Esophagus (tissue), 2 donors: ENCODE measurements around the gene SETD2. TPM values are rescaled to one million over a fixed set of nuclear protein-coding genes. Genes with fewer than 3 reads are reported as not detected.
"Not testable (repeated sequence)": the region's sequence is repeated elsewhere in the genome, so short reads cannot be mapped to it uniquely, and the experiment has no call there.

Source experiments
- H3K27ac ChIP-seq, 2 donors: one replicate each; pipeline ENCODE4 v1.5.1; 2013; ENCODE audit warnings: low read depth in 2 of 2, mild to moderate bottlenecking in 2 of 2, inconsistent platforms in 1 of 2, low read length in 1 of 2, moderate library complexity in 1 of 2
- H3K27me3 ChIP-seq, 2 donors: one replicate each; pipeline ENCODE4 v1.6.1; 2013; ENCODE audit warnings: low read length in 2 of 2, control low read depth in 1 of 2, mild to moderate bottlenecking in 1 of 2; ENCODE audit not compliant: insufficient read depth in 2 of 2, control insufficient read depth in 1 of 2
- H3K36me3 ChIP-seq, 2 donors: one replicate each; pipeline ENCODE4 v1.6.1; 2013; ENCODE audit warnings: low read length in 1 of 2; ENCODE audit not compliant: control insufficient read depth in 2 of 2, insufficient read depth in 2 of 2
- H3K4me1 ChIP-seq, 2 donors: one replicate each; pipeline ENCODE4 v1.6.1; 2013; ENCODE audit warnings: low read length in 1 of 2; ENCODE audit not compliant: control insufficient read depth in 2 of 2, insufficient read depth in 2 of 2
- H3K4me3 ChIP-seq, 2 donors: one replicate each; pipeline ENCODE4 v1.5.1; 2013; ENCODE audit warnings: low read length in 2 of 2, mild to moderate bottlenecking in 2 of 2, low read depth in 1 of 2, moderate library complexity in 1 of 2
- H3K9me3 ChIP-seq, 2 donors: one replicate each; pipeline ENCODE4 v1.6.1; 2013; ENCODE audit warnings: mild to moderate bottlenecking in 2 of 2, low read depth in 1 of 2, low read length in 1 of 2, moderate library complexity in 1 of 2; ENCODE audit not compliant: control insufficient read depth in 2 of 2, insufficient read depth in 1 of 2
- WGBS, 2 donors: extraction: QIAGEN DNeasy Blood & Tissue Kit; methylation state at CpG; one replicate each; pipeline ENCODE4 v1.1.7; 2013; 5-methylcytosine and 5-hydroxymethylcytosine counted together
- polyA plus RNA-seq, 2 donors: library from polyadenylated mRNA; stranded (reverse); fragments of 200-250 nt; gene quantifications; one replicate each; pipeline ENCODE4 v1.2.3, GENCODE V29; 2013
- donor health status: healthy with polysubstance abuse.
- donor health status: Bipolar disorder and iron deficiency.

SETD2 gene
- polyA plus RNA-seq, 2 donors = 9.0 to 11.7 TPM

DNA sequence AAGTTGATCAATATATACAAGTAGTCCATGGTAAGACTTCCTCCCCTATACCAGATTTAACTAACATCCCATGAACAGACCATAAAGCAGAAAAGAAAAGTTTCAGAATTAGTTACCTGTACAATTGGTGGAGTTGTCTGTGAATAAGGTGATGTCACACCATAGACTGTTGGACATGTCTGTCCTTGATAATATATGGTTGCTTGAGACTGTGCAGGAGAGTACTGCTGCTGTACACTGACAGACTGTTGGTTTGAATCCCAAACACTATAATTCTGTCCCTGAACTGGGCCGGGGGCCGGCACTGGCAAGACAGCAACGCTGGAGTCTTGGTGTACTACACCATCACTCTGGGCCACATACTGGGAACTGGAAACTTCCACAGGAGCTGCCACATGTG, 107.2 kb downstream of the SETD2 start:
- WGBS, 2 donors = 95 to 96% methylated on average over 3 of the region's 3 CpGs
- H3K27me3 ChIP-seq = no peaks in the 10 kb centered on the region
- H3K36me3 ChIP-seq = peaks cover 2 to 4% of the 10 kb centered on the region in 2 donors
- no peak overlapping the region for H3K27ac ChIP-seq
- H3K4me1 ChIP-seq = no peaks in the 10 kb centered on the region
- no peak overlapping the region for H3K4me3 ChIP-seq
- no peaks in the 10 kb centered on the region for H3K9me3 ChIP-seq

DNA sequence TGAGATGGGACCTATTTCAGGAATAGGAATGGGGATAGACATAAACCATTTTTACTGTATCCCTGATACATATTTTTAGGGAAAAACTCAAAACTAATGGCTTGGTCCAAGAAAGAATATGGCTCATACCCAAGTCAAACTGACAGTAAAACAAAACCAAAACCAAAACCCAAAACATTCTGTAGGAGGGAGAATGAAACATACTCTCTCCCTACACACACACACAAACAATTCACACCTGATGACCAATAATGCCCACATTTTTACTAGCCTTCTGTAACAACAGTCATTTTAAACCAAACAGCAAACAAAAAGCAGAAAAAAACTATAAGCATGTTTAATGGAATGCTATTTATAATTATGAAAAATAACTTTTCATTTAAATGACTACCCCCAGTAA, 109.5 kb downstream of the SETD2 start:
- H3K4me3 ChIP-seq = no peak overlapping the region
- H3K9me3 ChIP-seq = no peaks in the 10 kb centered on the region
- H3K27me3 ChIP-seq = no peaks in the 10 kb centered on the region
- no peak overlapping the region for H3K27ac ChIP-seq
- peaks cover 2 to 4% of the 10 kb centered on the region in 2 donors for H3K36me3 ChIP-seq
- no peaks in the 10 kb centered on the region for H3K4me1 ChIP-seq

DNA sequence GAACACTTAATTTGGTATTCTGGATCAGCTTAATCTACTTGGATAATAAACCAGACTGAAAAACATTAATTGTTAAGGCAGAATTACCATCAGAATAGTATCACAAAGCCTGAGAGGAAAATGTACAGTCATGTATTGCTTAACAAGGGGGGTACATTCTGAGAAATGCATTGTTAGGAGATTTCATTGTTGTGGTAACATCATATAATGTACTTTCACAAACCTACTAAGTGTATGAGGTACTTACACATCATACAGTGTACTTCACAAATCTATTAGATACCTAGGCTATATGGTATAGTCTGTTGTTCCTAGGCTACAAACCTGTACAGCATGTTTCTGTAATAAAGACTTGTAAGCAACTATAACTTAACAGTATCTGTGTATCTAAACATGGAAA, 116.2 kb downstream of the SETD2 start:
- Histone ChIP-seq H3K36me3 (no peaks in the 10 kb centered on the region), H3K27ac (no peak overlapping the region), H3K4me3 (no peak overlapping the region), H3K4me1 (no peaks in the 10 kb centered on the region), H3K27me3 (no peaks in the 10 kb centered on the region), H3K9me3 (no peaks in the 10 kb centered on the region)

DNA sequence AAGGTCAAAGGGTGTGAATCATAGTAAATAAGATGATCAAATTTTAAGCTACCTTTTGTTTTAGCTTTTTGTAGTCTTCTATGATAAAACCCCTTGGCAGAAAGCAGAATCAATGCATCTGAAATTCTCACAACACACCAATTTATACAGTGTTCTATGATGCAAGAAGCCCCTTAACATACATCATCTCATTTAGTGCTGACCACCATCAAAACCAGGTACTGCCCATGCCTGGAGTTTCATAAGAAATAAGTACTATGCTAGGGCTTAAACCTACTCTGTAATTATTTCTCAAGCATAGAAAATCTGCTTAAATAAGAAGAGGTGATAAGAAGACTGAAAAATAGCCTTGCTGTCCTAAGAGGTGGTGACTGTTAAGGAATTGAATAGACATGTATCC, 116.8 kb downstream of the SETD2 start:
- Histone ChIP-seq H3K9me3 (no peaks in the 10 kb centered on the region), H3K27me3 (no peaks in the 10 kb centered on the region), H3K36me3 (peaks cover under 1 to 4% of the 10 kb centered on the region in 2 donors), H3K4me1 (no peaks in the 10 kb centered on the region), H3K4me3 (no peak overlapping the region), H3K27ac (no peak overlapping the region)

DNA sequence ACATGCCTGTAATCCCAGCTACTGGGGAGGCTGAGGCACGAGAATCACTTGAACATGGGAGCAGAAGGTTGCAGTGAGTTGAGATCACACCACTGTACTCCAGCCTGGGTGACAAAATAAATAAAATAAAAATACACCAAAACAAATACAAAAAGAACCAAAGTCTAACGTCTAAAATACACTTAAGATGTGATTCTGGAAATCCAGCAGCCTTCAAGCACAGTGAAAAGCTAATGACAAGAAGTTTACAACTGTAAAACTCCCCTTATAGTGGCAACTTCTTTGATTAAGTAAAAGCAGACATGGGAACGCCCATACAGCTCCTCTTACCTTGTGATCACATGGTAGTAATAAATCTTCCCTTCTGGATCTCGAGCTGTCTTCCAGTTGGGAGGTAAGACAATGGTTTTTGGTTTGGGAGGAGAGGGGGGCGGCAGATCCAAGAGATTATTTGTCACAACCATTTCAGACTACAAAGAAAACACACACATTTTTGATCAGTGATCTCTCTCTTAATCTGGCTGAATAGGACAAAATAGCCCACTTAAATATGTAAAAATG, 121.6 kb downstream of the SETD2 start:
- WGBS, 2 donors = 78 to 80% methylated on average over 5 of the region's 5 CpGs
- H3K4me1 ChIP-seq = no peaks in the 10 kb centered on the region
- H3K27me3 ChIP-seq = no peaks in the 10 kb centered on the region
- no peak overlapping the region for H3K4me3 ChIP-seq
- peaks cover 9 to 10% of the 10 kb centered on the region in 2 donors for H3K36me3 ChIP-seq
- no peak overlapping the region for H3K27ac ChIP-seq
- no peaks in the 10 kb centered on the region for H3K9me3 ChIP-seq

DNA sequence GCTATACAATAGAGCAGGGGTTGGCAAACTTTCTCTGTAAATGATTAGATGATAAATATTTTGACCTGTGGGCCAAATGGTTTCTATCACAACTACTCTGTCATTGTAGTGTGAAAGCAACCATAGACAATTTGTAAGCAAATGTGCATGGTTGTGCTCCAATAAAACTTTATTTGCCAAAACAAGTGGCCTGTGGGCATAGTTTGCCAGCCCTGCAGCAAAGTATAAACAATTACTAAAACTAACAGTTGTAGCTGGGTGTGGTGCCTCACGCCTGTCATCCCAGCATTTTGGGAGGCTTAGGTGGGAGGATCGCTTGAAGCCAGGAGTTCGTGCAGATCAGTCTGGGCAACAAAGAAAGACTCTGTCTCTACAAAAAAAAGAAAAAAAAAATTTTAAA, 122.8 kb downstream of the SETD2 start:
- no peaks in the 10 kb centered on the region for H3K9me3 ChIP-seq
- 92 to 96% methylated on average over 3 of the region's 3 CpGs for WGBS, 2 donors
- no peaks in the 10 kb centered on the region for H3K4me1 ChIP-seq
- H3K36me3 ChIP-seq = peaks cover 9 to 14% of the 10 kb centered on the region in 2 donors
- no peak overlapping the region for H3K4me3 ChIP-seq
- H3K27ac ChIP-seq = no peak overlapping the region
- H3K27me3 ChIP-seq = no peaks in the 10 kb centered on the region

DNA sequence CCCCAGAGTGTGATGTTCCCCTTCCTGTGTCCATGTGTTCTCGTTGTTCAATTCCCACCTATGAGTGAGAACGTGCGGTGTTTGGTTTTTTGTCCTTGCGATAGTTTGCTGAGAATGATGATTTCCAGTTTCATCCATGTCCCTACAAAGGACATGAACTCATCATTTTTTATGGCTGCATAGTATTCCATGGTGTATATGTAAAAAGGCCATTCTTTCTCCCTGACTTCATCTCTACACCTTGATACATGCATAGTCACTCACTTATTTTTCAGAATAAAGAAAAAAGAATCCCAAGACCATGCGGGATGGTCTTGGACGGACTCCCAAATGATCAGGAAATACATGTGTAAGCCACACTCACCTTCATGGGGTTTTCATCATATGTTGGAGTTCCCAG, 126.6 kb downstream of the SETD2 start:
- not testable (repeated sequence) for H3K27ac ChIP-seq, H3K4me1 ChIP-seq, H3K4me3 ChIP-seq, H3K9me3 ChIP-seq, H3K27me3 ChIP-seq
- H3K36me3 ChIP-seq = peaks cover 12 to 17% of the 10 kb centered on the region in 2 donors
- 46 to 77% methylated on average over 2 to 6 of the region's 6 CpGs for WGBS, 2 donors

DNA sequence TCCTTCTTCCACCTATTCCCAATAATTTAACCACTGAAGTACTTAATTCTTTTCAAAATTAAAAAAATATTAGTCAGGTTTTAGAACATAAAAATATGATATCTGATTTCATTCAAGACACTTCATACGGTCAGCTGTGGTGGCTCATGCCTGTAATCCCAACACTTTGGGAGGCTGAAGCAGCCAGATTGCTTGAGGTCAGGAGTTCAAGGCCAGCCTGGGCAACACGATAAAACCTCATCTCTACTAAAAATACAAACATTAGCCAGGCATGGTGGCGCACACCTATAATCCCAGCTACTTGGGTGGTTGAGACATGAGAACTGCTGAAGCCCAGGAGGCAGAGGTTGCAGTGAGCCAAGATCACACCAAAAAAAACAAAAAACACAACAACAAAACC, 127.8 kb downstream of the SETD2 start:
- no peak overlapping the region for H3K4me3 ChIP-seq
- peaks cover 8 to 13% of the 10 kb centered on the region in 2 donors for H3K36me3 ChIP-seq
- 53 to 68% methylated on average over 3 of the region's 3 CpGs for WGBS, 2 donors
- no peak overlapping the region for H3K27ac ChIP-seq
- H3K27me3 ChIP-seq = no peaks in the 10 kb centered on the region
- H3K4me1 ChIP-seq = no peaks in the 10 kb centered on the region
- H3K9me3 ChIP-seq = no peaks in the 10 kb centered on the region

DNA sequence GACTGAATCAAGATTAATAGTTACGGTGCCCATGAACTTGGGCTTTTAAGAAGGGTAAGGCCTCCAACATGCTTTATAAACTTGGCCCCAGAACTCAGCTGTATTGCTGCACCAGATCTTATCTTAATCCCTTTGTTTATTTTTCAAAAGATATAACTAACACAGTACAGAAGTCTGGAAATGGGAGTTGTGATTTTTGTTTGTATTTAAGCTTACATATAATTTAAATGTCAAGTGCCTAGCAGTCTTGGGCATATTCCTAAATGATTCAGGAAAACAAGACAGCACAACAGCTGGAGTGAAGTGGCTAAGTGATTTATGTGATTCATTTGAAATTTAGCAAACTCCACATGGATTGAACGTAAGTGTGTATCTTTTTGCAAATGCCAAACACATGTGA, 128.3 kb downstream of the SETD2 start:
- Histone ChIP-seq H3K27ac (no peak overlapping the region), H3K27me3 (no peaks in the 10 kb centered on the region), H3K36me3 (peaks cover 8 to 12% of the 10 kb centered on the region in 2 donors), H3K4me3 (no peak overlapping the region), H3K9me3 (no peaks in the 10 kb centered on the region), H3K4me1 (no peaks in the 10 kb centered on the region)
- 55 to 71% methylated on average over 2 of the region's 2 CpGs for WGBS, 2 donors

DNA sequence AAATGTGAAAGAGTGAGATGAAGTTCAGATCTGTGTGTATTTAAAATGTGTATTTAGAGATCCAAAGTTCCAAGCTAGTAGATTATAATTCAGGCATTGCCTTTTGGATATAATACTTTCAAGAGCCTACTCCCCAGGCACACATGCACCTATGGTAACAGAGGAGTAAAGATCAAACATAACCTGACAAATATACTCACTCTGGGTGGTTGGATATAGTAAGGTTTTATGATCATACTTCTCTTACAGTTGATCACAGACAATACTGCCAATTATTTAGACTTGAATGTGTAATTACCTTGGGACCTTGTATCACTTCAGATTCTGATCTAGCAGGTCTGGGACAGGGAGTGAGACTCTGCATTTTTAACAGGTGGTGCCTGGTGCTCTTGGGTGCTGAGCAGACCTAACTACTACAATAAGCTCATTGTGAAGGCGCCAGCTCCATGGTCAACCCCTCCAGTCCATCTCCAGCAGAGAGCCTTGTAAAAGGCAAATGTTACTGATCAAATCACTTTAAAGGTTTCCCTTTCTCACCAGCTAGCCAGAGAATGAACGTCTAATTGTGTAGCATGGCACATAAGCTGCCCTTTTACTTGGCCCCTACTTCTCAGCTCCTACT, 128.9 kb downstream of the SETD2 start:
- 60 to 76% methylated on average over 2 of the region's 2 CpGs for WGBS, 2 donors
- H3K4me3 ChIP-seq = no peak overlapping the region
- no peaks in the 10 kb centered on the region for H3K9me3 ChIP-seq
- H3K36me3 ChIP-seq = peaks cover 8 to 9% of the 10 kb centered on the region in 2 donors
- H3K27me3 ChIP-seq = no peaks in the 10 kb centered on the region
- H3K4me1 ChIP-seq = no peaks in the 10 kb centered on the region
- H3K27ac ChIP-seq = no peak overlapping the region
